Keratinocyte (primary cell): Measurements from ENCODE around the gene ALX4.

Experiments used
- CTCF ChIP-seq, 3 experiments: IDR thresholded peaks in 1 of 3; conservative IDR thresholded peaks in 1 of 3; optimal IDR thresholded peaks in 1 of 3; 2 replicates in 2 of 3; 3 replicates in 1 of 3; pipeline versions ENCODE3 to v1.5.1; 2011; ENCODE audit warnings: low read length in 3 of 3, mild to moderate bottlenecking in 3 of 3, moderate library complexity in 2 of 3, control low read depth in 1 of 3, inconsistent platforms in 1 of 3; ENCODE audit not compliant: insufficient read depth in 2 of 3; ENCODE audit errors: extremely low read depth in 1 of 3
- EZH2 ChIP-seq: IDR thresholded peaks from one replicate; pipeline ENCODE4 v1.6.1; 2012; ENCODE audit warnings: inconsistent platforms, mild to moderate bottlenecking, low read length, moderate library complexity

GRCh38 chr11:44246726-44247125, 63.2 kb downstream of the ALX4 start:
- TF ChIP-seq CTCF (optimal IDR thresholded peaks at IDR 0.05 in 1 of 3, IDR thresholded peaks at IDR 0.05 in 1 of 3, conservative IDR thresholded peaks at IDR 0.05 in 1 of 3; ENCODE audit: extremely low read depth in 1 of 3, insufficient read depth in 2 of 3, low read length in 3 of 3) (no peak), EZH2 (no peak)
